Measurements from ENCODE around the gene MACROD2.

MACROD2 gene

GRCh38 chr20:15141861-15142260, 1146.5 kb downstream of the MACROD2 start:
- no peak for TF ChIP-seq CTCF (IDR thresholded peaks at IDR 0.05; ENCODE audit: low read depth, low read length)
- Histone ChIP-seq H3K9me3 (no peaks in the 10 kb centered on the region), H3K4me1 (no peaks in the 10 kb centered on the region; the same call in 1 of the 2 replicates), H3K27me3 (no peaks in the 10 kb centered on the region), H3K36me3 (no peaks in the 10 kb centered on the region), H3K4me3 (ENCODE audit: low read depth, low read length) (no peak overlapping the region)
- no peak for DNase-seq

- no peak for TF ChIP-seq CTCF (IDR thresholded peaks at IDR 0.05; ENCODE audit: low read depth, low read length)
- H3K4me3 ChIP-seq (ENCODE audit: low read depth, low read length) = no peak overlapping the region
- no peaks in the 10 kb centered on the region for H3K9me3 ChIP-seq
- no peaks in the 10 kb centered on the region for H3K36me3 ChIP-seq
- H3K27me3 ChIP-seq = no peaks in the 10 kb centered on the region
- DNase-seq = no peak
- no peaks in the 10 kb centered on the region; the same call in 1 of the 2 replicates for H3K4me1 ChIP-seq
Measured at GRCh38 chr20:15143478-15143877, 1148.2 kb downstream of the MACROD2 start.

- Histone ChIP-seq H3K4me3 (ENCODE audit: low read depth, low read length) (no peak overlapping the region), H3K9me3 (no peaks in the 10 kb centered on the region), H3K27me3 (no peaks in the 10 kb centered on the region), H3K4me1 (no peaks in the 10 kb centered on the region; the same call in 1 of the 2 replicates), H3K36me3 (no peaks in the 10 kb centered on the region)
- TF ChIP-seq CTCF (IDR thresholded peaks at IDR 0.05; ENCODE audit: low read depth, low read length) = no peak
- DNase-seq = no peak
Measured at GRCh38 chr20:15144916-15145315, 1149.6 kb downstream of the MACROD2 start.

- DNase-seq = no peak
- no peak for TF ChIP-seq CTCF (IDR thresholded peaks at IDR 0.05; ENCODE audit: low read depth, low read length)
- no peaks in the 10 kb centered on the region for H3K9me3 ChIP-seq
Measured at GRCh38 chr20:15146948-15147347, 1151.6 kb downstream of the MACROD2 start.

GRCh38 chr20:15154070-15154469, 1158.8 kb downstream of the MACROD2 start:
- DNase-seq = no peak
- TF ChIP-seq CTCF (IDR thresholded peaks at IDR 0.05; ENCODE audit: low read depth, low read length) = no peak

More at GRCh38 chr20:15146948-15147347, 1151.6 kb downstream of the MACROD2 start:
- Histone ChIP-seq H3K4me1 (no peaks in the 10 kb centered on the region; the same call in 1 of the 2 replicates), H3K36me3 (no peaks in the 10 kb centered on the region), H3K27me3 (no peaks in the 10 kb centered on the region), H3K4me3 (ENCODE audit: low read depth, low read length) (no peak overlapping the region)

GRCh38 chr20:15155848-15156401, 1160.6 kb downstream of the MACROD2 start:
- H3K36me3 ChIP-seq = no peaks in the 10 kb centered on the region
- no peaks in the 10 kb centered on the region for H3K9me3 ChIP-seq
- no peak for DNase-seq
- TF ChIP-seq CTCF (IDR thresholded peaks at IDR 0.05; ENCODE audit: low read depth, low read length) = no peak
- no peak overlapping the region for H3K4me3 ChIP-seq (ENCODE audit: low read depth, low read length)
- H3K27me3 ChIP-seq = no peaks in the 10 kb centered on the region
- H3K4me1 ChIP-seq = no peaks in the 10 kb centered on the region; the same call in 1 of the 2 replicates

More at GRCh38 chr20:15154070-15154469, 1158.8 kb downstream of the MACROD2 start:
- H3K27me3 ChIP-seq = no peaks in the 10 kb centered on the region
- H3K4me1 ChIP-seq = no peaks in the 10 kb centered on the region
- H3K36me3 ChIP-seq = no peaks in the 10 kb centered on the region
- H3K4me3 ChIP-seq (ENCODE audit: low read depth, low read length) = no peak overlapping the region
- no peaks in the 10 kb centered on the region for H3K9me3 ChIP-seq
